ENCODE results near the gene GRM7.

DNA sequence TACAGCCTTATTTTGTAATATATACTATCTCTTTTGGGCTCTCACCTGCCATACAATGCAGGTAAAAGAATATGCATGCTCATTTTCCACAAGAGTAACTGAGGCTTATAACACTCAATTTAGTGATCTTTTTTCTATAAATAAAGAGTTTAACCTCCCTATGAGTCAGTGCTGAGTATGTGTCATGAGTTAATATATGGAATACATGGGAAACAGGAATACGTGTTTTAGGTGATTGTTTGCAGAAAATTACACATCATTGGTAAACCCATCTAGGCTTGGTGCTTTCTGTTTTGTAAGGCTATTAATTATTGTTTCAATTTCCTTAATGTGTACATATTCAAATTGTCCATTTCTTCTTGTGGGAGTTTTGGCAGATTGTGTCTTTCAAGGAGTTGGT is 411.3 kb downstream of the GRM7 start:
- TF ChIP-seq POLR2AphosphoS5 (IDR thresholded peaks at IDR 0.05; ENCODE audit: low read depth, low read length) (no peak), SIN3A (IDR thresholded peaks at IDR 0.05; ENCODE audit: borderline replicate concordance, insufficient read depth, low read length) (no peak)
- TF ChIP-seq, protein P1, sequence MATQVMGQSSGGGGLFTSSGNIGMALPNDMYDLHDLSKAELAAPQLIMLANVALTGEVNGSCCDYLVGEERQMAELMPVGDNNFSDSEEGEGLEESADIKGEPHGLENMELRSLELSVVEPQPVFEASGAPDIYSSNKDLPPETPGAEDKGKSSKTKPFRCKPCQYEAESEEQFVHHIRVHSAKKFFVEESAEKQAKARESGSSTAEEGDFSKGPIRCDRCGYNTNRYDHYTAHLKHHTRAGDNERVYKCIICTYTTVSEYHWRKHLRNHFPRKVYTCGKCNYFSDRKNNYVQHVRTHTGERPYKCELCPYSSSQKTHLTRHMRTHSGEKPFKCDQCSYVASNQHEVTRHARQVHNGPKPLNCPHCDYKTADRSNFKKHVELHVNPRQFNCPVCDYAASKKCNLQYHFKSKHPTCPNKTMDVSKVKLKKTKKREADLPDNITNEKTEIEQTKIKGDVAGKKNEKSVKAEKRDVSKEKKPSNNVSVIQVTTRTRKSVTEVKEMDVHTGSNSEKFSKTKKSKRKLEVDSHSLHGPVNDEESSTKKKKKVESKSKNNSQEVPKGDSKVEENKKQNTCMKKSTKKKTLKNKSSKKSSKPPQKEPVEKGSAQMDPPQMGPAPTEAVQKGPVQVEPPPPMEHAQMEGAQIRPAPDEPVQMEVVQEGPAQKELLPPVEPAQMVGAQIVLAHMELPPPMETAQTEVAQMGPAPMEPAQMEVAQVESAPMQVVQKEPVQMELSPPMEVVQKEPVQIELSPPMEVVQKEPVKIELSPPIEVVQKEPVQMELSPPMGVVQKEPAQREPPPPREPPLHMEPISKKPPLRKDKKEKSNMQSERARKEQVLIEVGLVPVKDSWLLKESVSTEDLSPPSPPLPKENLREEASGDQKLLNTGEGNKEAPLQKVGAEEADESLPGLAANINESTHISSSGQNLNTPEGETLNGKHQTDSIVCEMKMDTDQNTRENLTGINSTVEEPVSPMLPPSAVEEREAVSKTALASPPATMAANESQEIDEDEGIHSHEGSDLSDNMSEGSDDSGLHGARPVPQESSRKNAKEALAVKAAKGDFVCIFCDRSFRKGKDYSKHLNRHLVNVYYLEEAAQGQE (IDR thresholded peaks at IDR 0.05; ENCODE audit: insufficient read depth in 1 of 2, low read depth in 2 of 2, low read length in 2 of 2): no peak

Measured in PFSK-1 (cell line).